Skeletal muscle tissue (tissue), 4 donors: ENCODE data around the gene ALOX5AP. TPM values are rescaled to one million over a fixed set of nuclear protein-coding genes. Genes with fewer than 3 reads are reported as not detected.

Source experiments
- H3K27ac ChIP-seq: one replicate; pipeline ENCODE4 v1.7.0; 2013; ENCODE audit warnings: mild to moderate bottlenecking, low read depth, low read length, inconsistent platforms
- H3K27me3 ChIP-seq, 3 donors: one replicate each; pipeline ENCODE4 v1.7.0; 2013; ENCODE audit warnings: low read length in 3 of 3; ENCODE audit not compliant: control insufficient read depth in 3 of 3, insufficient read depth in 3 of 3
- H3K36me3 ChIP-seq, 3 donors: one replicate each; pipeline ENCODE4 v1.7.0; 2013; ENCODE audit warnings: low read length in 3 of 3; ENCODE audit not compliant: control insufficient read depth in 3 of 3, insufficient read depth in 3 of 3
- H3K4me1 ChIP-seq, 3 donors: one replicate each; pipeline ENCODE4 v1.7.0; 2013; ENCODE audit warnings: low read length in 3 of 3, mild to moderate bottlenecking in 3 of 3; ENCODE audit not compliant: control insufficient read depth in 3 of 3, insufficient read depth in 3 of 3
- H3K4me3 ChIP-seq, 3 donors: one replicate each; pipeline ENCODE4 v1.7.0; 2013; ENCODE audit warnings: low read length in 3 of 3
- H3K9ac ChIP-seq, 3 donors: one replicate each; pipeline ENCODE4 v1.7.0; 2013; ENCODE audit warnings: low read length in 3 of 3, mild to moderate bottlenecking in 3 of 3, moderate library complexity in 2 of 3, low read depth in 1 of 3
- H3K9me3 ChIP-seq, 3 donors: one replicate each; pipeline ENCODE4 v1.7.0; 2013; ENCODE audit warnings: low read length in 3 of 3; ENCODE audit not compliant: control insufficient read depth in 3 of 3
- total RNA-seq: library from RNA; depleted of rRNA; stranded (reverse); fragments of >200 nt; gene quantifications from one replicate; pipeline ENCODE4 v1.2.3, GENCODE V29; 2014
- donor health status: Osteomylitis.

ALOX5AP gene
- total RNA-seq, 1 donor from 2014 or later: 6.8 TPM

- Histone ChIP-seq H3K9ac (no peak overlapping the region), H3K4me1 (no peaks in the 10 kb centered on the region), H3K4me3 (no peak overlapping the region), H3K27me3 (no peaks in the 10 kb centered on the region), H3K27ac (no peak overlapping the region), H3K36me3 (no peaks in the 10 kb centered on the region), H3K9me3 (no peaks in the 10 kb centered on the region)
These were observed 43.7 kb downstream of the ALOX5AP start for GRCh38 chr13:30779016-30779415.

- Histone ChIP-seq H3K4me3 (no peak overlapping the region), H3K27me3 (no peaks in the 10 kb centered on the region), H3K4me1 (no peaks in the 10 kb centered on the region)
These were observed 44.3 kb downstream of the ALOX5AP start for GRCh38 chr13:30779608-30780007.

GRCh38 chr13:30780338-30780981, 45.1 kb downstream of the ALOX5AP start:
- H3K9ac ChIP-seq: no peak overlapping the region
- no peaks in the 10 kb centered on the region for H3K36me3 ChIP-seq
- no peaks in the 10 kb centered on the region for H3K9me3 ChIP-seq

More at GRCh38 chr13:30779608-30780007, 44.3 kb downstream of the ALOX5AP start:
- no peak overlapping the region for H3K27ac ChIP-seq
- no peak overlapping the region for H3K9ac ChIP-seq
- no peaks in the 10 kb centered on the region for H3K36me3 ChIP-seq
- H3K9me3 ChIP-seq: no peaks in the 10 kb centered on the region

DNA sequence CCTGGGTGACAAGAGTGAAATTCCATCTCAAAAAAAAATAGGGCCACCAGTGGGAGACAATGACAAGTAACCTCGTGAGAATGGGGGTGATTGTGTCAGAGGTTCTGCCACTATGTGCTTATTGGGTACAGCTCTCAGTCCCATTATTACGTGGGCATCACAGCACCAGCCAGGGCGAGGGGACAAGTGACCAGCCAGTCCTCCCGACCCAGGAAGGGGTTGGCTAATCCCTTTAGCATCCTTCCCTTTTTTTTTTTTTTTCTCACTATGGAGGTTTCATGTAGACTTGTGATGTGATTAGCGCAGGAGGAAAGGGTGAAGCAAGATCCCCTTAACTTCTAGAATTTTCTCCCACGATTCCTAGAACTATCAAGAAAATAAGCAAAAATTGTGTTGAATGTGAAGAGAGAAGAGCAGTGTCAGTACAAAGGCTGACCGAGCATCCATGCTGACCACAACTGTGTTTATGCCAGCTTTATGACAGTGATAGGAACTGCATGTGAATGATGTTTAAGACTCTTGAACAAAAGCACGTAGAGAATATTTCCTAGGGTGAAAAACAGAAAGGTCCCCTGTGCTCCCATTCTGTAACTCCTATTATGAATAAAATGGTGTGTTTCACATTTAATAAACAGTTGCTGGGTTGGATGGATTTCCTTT, 50.0 kb downstream of the ALOX5AP start:
- H3K4me3 ChIP-seq: no peak overlapping the region
- no peaks in the 10 kb centered on the region for H3K36me3 ChIP-seq
- no peak overlapping the region for H3K9ac ChIP-seq
- no peak overlapping the region for H3K27ac ChIP-seq
- H3K9me3 ChIP-seq: no peaks in the 10 kb centered on the region
- no peaks in the 10 kb centered on the region for H3K4me1 ChIP-seq
- H3K27me3 ChIP-seq: no peaks in the 10 kb centered on the region

More at GRCh38 chr13:30780338-30780981, 45.1 kb downstream of the ALOX5AP start:
- Histone ChIP-seq H3K4me1 (no peaks in the 10 kb centered on the region), H3K27me3 (no peaks in the 10 kb centered on the region), H3K27ac (no peak overlapping the region), H3K4me3 (no peak overlapping the region)

DNA sequence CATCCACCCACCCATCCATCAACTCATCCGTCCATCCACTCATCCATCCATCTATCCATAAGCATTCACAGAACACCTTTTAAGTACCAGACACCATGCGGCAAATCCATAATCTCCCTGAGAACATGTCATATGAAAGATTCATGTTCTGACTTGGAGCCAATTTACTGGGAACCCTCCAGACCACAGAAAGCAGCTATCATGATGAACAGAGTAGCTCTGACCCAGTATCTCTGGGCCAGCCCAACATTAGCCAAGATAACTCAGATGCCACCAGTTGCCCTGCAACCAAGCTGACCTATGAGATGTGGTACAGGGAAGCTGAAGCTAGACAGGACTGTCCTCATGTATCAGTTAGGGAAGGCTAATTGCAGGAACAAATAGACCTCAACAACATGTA, 51.3 kb downstream of the ALOX5AP start:
- H3K27me3 ChIP-seq: no peaks in the 10 kb centered on the region
- H3K4me3 ChIP-seq: no peak overlapping the region
- H3K27ac ChIP-seq: no peak overlapping the region
- H3K36me3 ChIP-seq: no peaks in the 10 kb centered on the region
- H3K9ac ChIP-seq: no peak overlapping the region
- H3K4me1 ChIP-seq: peaks cover 0 to 3% (median 0%) of the 10 kb centered on the region in 3 donors
- no peaks in the 10 kb centered on the region for H3K9me3 ChIP-seq

GRCh38 chr13:30787738-30788525, 52.6 kb downstream of the ALOX5AP start:
- no peaks in the 10 kb centered on the region for H3K9me3 ChIP-seq
- no peak overlapping the region for H3K9ac ChIP-seq
- H3K27me3 ChIP-seq: no peaks in the 10 kb centered on the region
- H3K27ac ChIP-seq: no peak overlapping the region
- H3K4me3 ChIP-seq: no peak overlapping the region
- no peaks in the 10 kb centered on the region for H3K36me3 ChIP-seq
- peaks cover 7 to 15% (median 12%) of the 10 kb centered on the region in 3 donors for H3K4me1 ChIP-seq

- H3K27me3 ChIP-seq: no peaks in the 10 kb centered on the region
- no peak overlapping the region for H3K27ac ChIP-seq
- no peak overlapping the region for H3K9ac ChIP-seq
- no peaks in the 10 kb centered on the region for H3K36me3 ChIP-seq
- no peak overlapping the region for H3K4me3 ChIP-seq
- no peaks in the 10 kb centered on the region for H3K9me3 ChIP-seq
- H3K4me1 ChIP-seq: peaks cover 7 to 15% (median 15%) of the 10 kb centered on the region in 3 donors
These were observed 54.0 kb downstream of the ALOX5AP start for GRCh38 chr13:30789166-30789862.

DNA sequence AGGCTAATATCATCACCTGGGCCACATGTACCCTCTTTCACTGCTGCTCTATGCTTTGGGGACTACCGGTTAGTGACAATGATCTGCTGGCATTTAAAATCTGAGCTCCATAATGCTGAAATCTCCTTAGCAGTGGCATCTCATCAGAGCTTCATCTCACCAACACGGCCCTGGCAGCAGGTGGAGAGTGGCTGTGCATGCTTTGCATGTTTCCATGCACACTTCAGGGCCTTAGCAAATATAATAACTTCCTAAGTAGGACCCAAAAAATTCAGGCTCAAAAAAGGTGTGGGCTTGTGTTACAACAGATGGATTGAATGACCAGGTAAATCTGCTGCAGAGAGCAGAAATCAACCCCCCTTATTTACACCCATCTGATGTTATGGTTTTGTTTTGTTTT, 55.2 kb downstream of the ALOX5AP start:
- no peaks in the 10 kb centered on the region for H3K36me3 ChIP-seq
- H3K27ac ChIP-seq: no peak overlapping the region
- H3K4me1 ChIP-seq: peaks cover 7 to 15% (median 15%) of the 10 kb centered on the region in 3 donors
- H3K4me3 ChIP-seq: no peak overlapping the region
- no peak overlapping the region for H3K9ac ChIP-seq
- H3K27me3 ChIP-seq: no peaks in the 10 kb centered on the region
- H3K9me3 ChIP-seq: no peaks in the 10 kb centered on the region

GRCh38 chr13:30791354-30792001, 56.1 kb downstream of the ALOX5AP start:
- H3K36me3 ChIP-seq: no peaks in the 10 kb centered on the region
- H3K4me3 ChIP-seq: no peak overlapping the region
- no peaks in the 10 kb centered on the region for H3K9me3 ChIP-seq
- no peak overlapping the region for H3K27ac ChIP-seq
- H3K9ac ChIP-seq: no peak overlapping the region
- no peaks in the 10 kb centered on the region for H3K27me3 ChIP-seq
- peaks cover 7 to 20% (median 19%) of the 10 kb centered on the region in 3 donors for H3K4me1 ChIP-seq
